ENCODE results near the gene RDH13.
"Not testable (repeated sequence)": the region's sequence is repeated elsewhere in the genome, so short reads cannot be mapped to it uniquely, and the experiment has no call there.

The RDH13 gene

DNA sequence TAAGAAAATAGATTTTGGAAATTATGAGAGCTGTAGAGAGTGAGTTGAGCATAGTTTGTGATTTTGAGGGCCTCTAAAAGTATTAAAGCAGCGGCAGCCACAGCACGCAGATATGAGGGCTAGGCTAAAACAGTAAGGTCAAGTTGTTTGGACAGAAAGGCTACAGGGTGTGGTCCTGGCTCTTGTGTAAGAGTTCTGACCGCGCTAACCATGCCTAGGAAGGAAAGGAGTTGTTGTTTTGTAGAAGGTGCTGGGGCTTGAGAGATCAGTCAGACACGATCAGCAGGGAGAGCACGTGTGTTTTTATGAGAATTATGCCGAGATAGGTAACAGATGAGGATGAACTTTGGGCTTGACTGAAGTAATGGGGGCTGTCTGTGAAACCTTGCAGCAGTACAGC, 54.2 kb downstream of the RDH13 start:
- not testable (repeated sequence) for DNase-seq

DNA sequence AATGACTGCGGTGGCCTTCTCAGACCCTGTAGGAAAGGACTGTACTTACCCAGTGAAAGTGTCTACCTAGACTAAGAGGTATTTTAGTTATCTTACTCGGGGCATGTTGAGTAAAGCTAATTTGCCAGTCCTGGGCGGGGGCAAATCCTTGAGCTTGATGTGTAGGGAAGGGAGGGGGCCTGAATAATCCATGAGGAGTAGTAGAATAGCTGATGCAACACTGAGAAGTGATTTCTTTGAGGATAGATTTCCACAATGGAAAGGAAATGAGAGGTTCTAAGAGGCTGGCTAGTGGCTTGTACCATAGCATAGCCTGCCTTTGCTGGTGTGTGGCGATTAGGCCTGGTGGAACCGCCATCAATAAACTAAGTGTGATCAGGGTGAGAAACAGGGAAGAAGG, 54.8 kb downstream of the RDH13 start:
- not testable (repeated sequence) for DNase-seq

- DNase-seq, result not testable (repeated sequence)
Observed at GRCh38 chr19:55007537-55007936, 55.4 kb downstream of the RDH13 start.

DNA sequence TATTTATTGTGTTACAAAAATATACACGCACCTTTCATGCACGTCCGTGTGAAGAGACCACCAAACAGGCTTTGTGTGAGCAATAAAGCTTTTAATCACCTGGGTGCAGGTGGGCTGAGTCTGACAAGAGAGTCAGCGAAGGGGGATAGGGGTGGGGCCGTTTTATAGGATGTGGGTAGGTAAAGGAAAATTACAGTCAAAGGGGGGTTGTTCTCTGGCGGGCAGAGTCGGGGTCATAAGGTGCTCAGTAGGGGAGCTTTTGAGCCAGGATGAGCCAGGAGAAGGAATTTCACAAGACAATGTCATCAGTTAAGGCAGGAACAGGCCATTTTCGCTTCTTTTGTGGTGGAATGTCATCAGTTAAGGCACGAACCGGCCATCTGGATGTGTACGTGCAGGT, 56.2 kb downstream of the RDH13 start:
- not testable (repeated sequence) for DNase-seq

DNA sequence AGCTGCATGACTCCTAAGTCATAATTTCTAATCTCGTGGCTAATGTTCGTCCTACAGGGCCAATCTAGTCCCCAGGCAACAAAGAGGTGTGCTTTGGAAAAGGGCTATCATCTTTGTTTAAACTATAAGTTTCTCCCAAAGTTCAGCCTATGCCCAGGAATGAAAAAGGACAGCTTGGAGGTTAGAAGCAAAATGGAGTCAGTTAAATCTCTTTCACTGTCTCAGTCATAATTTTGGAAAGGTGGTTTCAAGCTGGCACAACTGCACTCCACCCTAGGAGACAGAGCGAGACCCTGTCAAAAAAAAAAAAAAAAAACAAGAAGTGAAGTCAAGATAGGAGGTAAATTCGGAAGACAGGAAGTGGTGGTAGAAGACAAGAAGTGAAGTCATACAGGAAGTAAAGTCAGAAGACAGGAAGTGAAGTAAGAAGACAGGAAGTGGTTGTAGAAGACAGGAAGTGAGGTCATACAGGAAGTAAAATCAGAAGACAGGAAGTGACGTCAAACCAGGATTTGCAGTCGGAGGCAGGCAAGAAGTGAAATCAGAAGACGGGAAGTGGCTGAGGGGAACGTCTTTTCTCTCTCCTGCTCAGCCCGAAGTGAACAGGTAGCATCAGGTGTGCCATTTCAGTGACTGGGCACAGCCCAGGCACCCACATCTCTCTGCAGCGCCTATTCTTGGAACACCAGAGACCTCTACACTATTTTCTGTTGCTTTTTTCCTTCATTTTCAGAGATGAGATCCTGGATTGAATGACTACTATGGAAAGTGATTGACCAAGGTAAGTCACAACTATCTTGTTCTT, 57.1 kb downstream of the RDH13 start:
- no peak for DNase-seq

DNA sequence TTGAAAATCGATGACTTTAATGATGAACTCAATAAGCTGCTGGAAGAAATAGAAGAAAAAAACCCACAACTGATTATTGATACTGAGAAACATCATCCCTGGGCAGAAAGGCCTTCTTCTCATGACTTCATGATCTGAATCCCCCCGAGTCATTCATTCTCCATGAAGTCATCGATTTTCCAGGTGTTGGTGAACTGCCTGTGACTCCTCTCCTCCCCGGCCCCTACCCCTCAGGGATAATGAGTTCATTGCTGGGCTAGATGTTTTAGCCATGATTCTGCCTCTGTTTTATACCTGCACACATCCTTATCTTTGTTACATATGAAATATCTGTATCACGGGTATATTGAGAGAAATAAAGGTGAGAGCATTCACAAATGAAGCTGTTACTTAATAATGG, 62.2 kb downstream of the RDH13 start:
- DNase-seq, result no peak

- not testable (repeated sequence) for DNase-seq
Observed at GRCh38 chr19:54998751-54999239, 64.2 kb downstream of the RDH13 start.

GRCh38 chr19:54995561-54995960, 67.4 kb downstream of the RDH13 start:
- DNase-seq, result no peak

Measured in right forelimb (tissue), 1 donor.